B cell (primary cell): ENCODE results near the gene TMC7.

Experiments
- EZH2 ChIP-seq: IDR thresholded peaks from 2 replicates; pipeline ENCODE4 v1.6.1; 2012; ENCODE audit warnings: borderline replicate concordance, low read depth, mild to moderate bottlenecking, moderate library complexity, low read length; ENCODE audit not compliant: insufficient read depth, poor library complexity, severe bottlenecking
- TF ChIP-seq, protein P1 (sequence below): fragments of 200-600 bp; IDR thresholded peaks from one replicate; pipeline ENCODE4 v1.8.0; 2022; ENCODE audit warnings: antibody characterized with exemption, mild to moderate bottlenecking

- TF ChIP-seq, protein P1, sequence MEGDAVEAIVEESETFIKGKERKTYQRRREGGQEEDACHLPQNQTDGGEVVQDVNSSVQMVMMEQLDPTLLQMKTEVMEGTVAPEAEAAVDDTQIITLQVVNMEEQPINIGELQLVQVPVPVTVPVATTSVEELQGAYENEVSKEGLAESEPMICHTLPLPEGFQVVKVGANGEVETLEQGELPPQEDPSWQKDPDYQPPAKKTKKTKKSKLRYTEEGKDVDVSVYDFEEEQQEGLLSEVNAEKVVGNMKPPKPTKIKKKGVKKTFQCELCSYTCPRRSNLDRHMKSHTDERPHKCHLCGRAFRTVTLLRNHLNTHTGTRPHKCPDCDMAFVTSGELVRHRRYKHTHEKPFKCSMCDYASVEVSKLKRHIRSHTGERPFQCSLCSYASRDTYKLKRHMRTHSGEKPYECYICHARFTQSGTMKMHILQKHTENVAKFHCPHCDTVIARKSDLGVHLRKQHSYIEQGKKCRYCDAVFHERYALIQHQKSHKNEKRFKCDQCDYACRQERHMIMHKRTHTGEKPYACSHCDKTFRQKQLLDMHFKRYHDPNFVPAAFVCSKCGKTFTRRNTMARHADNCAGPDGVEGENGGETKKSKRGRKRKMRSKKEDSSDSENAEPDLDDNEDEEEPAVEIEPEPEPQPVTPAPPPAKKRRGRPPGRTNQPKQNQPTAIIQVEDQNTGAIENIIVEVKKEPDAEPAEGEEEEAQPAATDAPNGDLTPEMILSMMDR: no peak
- TF ChIP-seq EZH2: no peak
Measured at GRCh38 chr16:19066988-19067348, 83.2 kb downstream of the TMC7 start.
